CD8-positive, alpha-beta memory T cell (primary cell): ENCODE results near the gene VSIG10L2. TPM values are rescaled to one million over a fixed set of nuclear protein-coding genes. Genes with fewer than 3 reads are reported as not detected.

Experiments
- CTCF ChIA-PET: fragments of 350-600 bp; sonication (Branson Sonifier 250); formaldehyde crosslinking; loops from one replicate; lab custom pipeline; 2021; ENCODE audit warnings: antibody characterized with exemption; lab: Charles Lee
- POLR2A ChIA-PET: fragments of 350-600 bp; sonication (Branson Sonifier 250); formaldehyde crosslinking; loops from one replicate; lab custom pipeline; 2021; ENCODE audit warnings: antibody characterized with exemption; lab: Charles Lee
- DNase-seq, 5 donors: peaks; one replicate each; pipeline versions ENCODE4 v3.0.0 to v3.0.0-alpha.2; 2020 to 2022; ENCODE audit warnings: mixed read lengths in 1 of 5
- H3K27ac ChIP-seq: one replicate; pipeline ENCODE4 v1.7.0; 2013; ENCODE audit warnings: low read depth, mild to moderate bottlenecking, low read length, moderate library complexity
- H3K27me3 ChIP-seq: 2 replicates; pipeline ENCODE4 v1.7.0; 2013; ENCODE audit warnings: low read length, mild to moderate bottlenecking; ENCODE audit not compliant: insufficient read depth, poor library complexity, severe bottlenecking
- H3K36me3 ChIP-seq: 2 replicates; pipeline ENCODE4 v1.7.0; 2013; ENCODE audit warnings: mild to moderate bottlenecking, low read length, moderate library complexity; ENCODE audit not compliant: insufficient read depth
- H3K4me1 ChIP-seq: 2 replicates; pipeline ENCODE4 v1.7.0; 2013; ENCODE audit warnings: mild to moderate bottlenecking, low read length, moderate library complexity; ENCODE audit not compliant: insufficient read depth
- H3K4me3 ChIP-seq: 2 replicates; pipeline ENCODE4 v1.7.0; 2013; ENCODE audit warnings: mild to moderate bottlenecking, low read length
- H3K9me3 ChIP-seq: 2 replicates; pipeline ENCODE4 v1.7.0; 2013; ENCODE audit warnings: mild to moderate bottlenecking, low read length
- H3K27ac Mint-ChIP-seq, 8 donors: one replicate each; pipeline ENCODE4 v1.8.0; 2020 to 2021; ENCODE audit warnings: mixed read lengths in 8 of 8, mild to moderate bottlenecking in 6 of 8, inconsistent platforms in 3 of 8, moderate library complexity in 3 of 8
- H3K27me3 Mint-ChIP-seq, 2 donors: one replicate each; pipeline ENCODE4 v1.8.0; 2020 to 2021; ENCODE audit warnings: mixed read lengths in 2 of 2, mild to moderate bottlenecking in 1 of 2, moderate library complexity in 1 of 2
- H3K36me3 Mint-ChIP-seq, 3 donors: one replicate each; pipeline ENCODE4 v1.8.0; 2020 to 2021; ENCODE audit warnings: mixed read lengths in 3 of 3, inconsistent platforms in 1 of 3, mild to moderate bottlenecking in 1 of 3
- H3K4me1 Mint-ChIP-seq, 3 donors: one replicate each; pipeline ENCODE4 v1.8.0; 2020 to 2021; ENCODE audit warnings: mixed read lengths in 3 of 3, inconsistent platforms in 1 of 3, mild to moderate bottlenecking in 1 of 3
- H3K4me3 Mint-ChIP-seq, 7 donors: one replicate each; pipeline ENCODE4 v1.8.0; 2020 to 2021; ENCODE audit warnings: mixed read lengths in 7 of 7, mild to moderate bottlenecking in 6 of 7, moderate library complexity in 4 of 7, inconsistent platforms in 2 of 7
- H3K9me3 Mint-ChIP-seq, 5 donors: one replicate each; pipeline ENCODE4 v1.8.0; 2020 to 2022; ENCODE audit warnings: mixed read lengths in 5 of 5, mild to moderate bottlenecking in 3 of 5, moderate library complexity in 2 of 5, inconsistent platforms in 1 of 5
- polyA plus RNA-seq: library from polyadenylated mRNA; unstranded; fragments of 300-500 nt; fragmentation: Illumina TruSeq; gene quantifications from one replicate; pipeline ENCODE4 v1.2.3, GENCODE V29; 2021
- total RNA-seq, 2 experiments: library from RNA; stranded (reverse); gene quantifications; one replicate each; pipeline ENCODE4 v1.2.3, GENCODE V29; 2021

Gene VSIG10L2
- total and polyA plus RNA-seq, 3 experiments from 2014 or later = not detected

- H3K27ac Mint-ChIP-seq = no peak overlapping the region
- peaks cover 0 to 5% (median 0%) of the 10 kb centered on the region in 3 donors for H3K4me1 Mint-ChIP-seq
- no peaks in the 10 kb centered on the region for H3K36me3 ChIP-seq
- H3K27me3 Mint-ChIP-seq = peaks cover 13 to 43% of the 10 kb centered on the region in 2 donors
- no peaks in the 10 kb centered on the region for H3K27me3 ChIP-seq
- no peaks in the 10 kb centered on the region for H3K9me3 Mint-ChIP-seq
- no peak overlapping the region for H3K4me3 Mint-ChIP-seq
- H3K4me3 ChIP-seq = no peak overlapping the region
- POLR2A ChIA-PET = no interaction called here
- no peaks in the 10 kb centered on the region for H3K36me3 Mint-ChIP-seq
- H3K9me3 ChIP-seq = no peaks in the 10 kb centered on the region
- CTCF ChIA-PET = no interaction called here
- no peak for DNase-seq
- H3K27ac ChIP-seq = no peak overlapping the region
- H3K4me1 ChIP-seq = no peaks in the 10 kb centered on the region
Observed at GRCh38 chr11:125931668-125932067, 14.2 kb upstream of the VSIG10L2 start.

- Mint-ChIP-seq H3K27me3 (peaks cover 9 to 37% of the 10 kb centered on the region in 2 donors), H3K36me3 (no peaks in the 10 kb centered on the region), H3K4me1 (peaks cover 0 to 5% (median 0%) of the 10 kb centered on the region in 3 donors), H3K9me3 (no peaks in the 10 kb centered on the region), H3K4me3 (no peak overlapping the region), H3K27ac (no peak overlapping the region)
- no peaks in the 10 kb centered on the region for H3K4me1 ChIP-seq
- POLR2A ChIA-PET = no interaction called here
- no peaks in the 10 kb centered on the region for H3K9me3 ChIP-seq
- H3K36me3 ChIP-seq = no peaks in the 10 kb centered on the region
- no peak for DNase-seq
- no peak overlapping the region for H3K27ac ChIP-seq
- H3K27me3 ChIP-seq = no peaks in the 10 kb centered on the region
- no peak overlapping the region for H3K4me3 ChIP-seq
- CTCF ChIA-PET = no interaction called here
Observed at GRCh38 chr11:125932301-125932700, 13.5 kb upstream of the VSIG10L2 start.

- peaks cover 9 to 31% of the 10 kb centered on the region in 2 donors for H3K27me3 Mint-ChIP-seq
- no peaks in the 10 kb centered on the region for H3K27me3 ChIP-seq
- H3K36me3 Mint-ChIP-seq = no peaks in the 10 kb centered on the region
- H3K27ac Mint-ChIP-seq = no peak overlapping the region
- H3K27ac ChIP-seq = no peak overlapping the region
- H3K9me3 ChIP-seq = no peaks in the 10 kb centered on the region
- H3K36me3 ChIP-seq = no peaks in the 10 kb centered on the region
- POLR2A ChIA-PET = no interaction called here
- no peaks in the 10 kb centered on the region for H3K4me1 ChIP-seq
- H3K4me3 ChIP-seq = no peak overlapping the region
- no peak overlapping the region for H3K4me3 Mint-ChIP-seq
- CTCF ChIA-PET = no interaction called here
- H3K9me3 Mint-ChIP-seq = no peaks in the 10 kb centered on the region
- peaks cover 0 to 5% (median under 1%) of the 10 kb centered on the region in 3 donors for H3K4me1 Mint-ChIP-seq
- no peak for DNase-seq
Observed at GRCh38 chr11:125933030-125933813, 12.6 kb upstream of the VSIG10L2 start.

GRCh38 chr11:125934473-125934872 lies 11.4 kb upstream of the VSIG10L2 start:
- H3K4me1 Mint-ChIP-seq = peaks cover 0 to 11% (median 8%) of the 10 kb centered on the region in 3 donors
- peaks cover 4 to 22% of the 10 kb centered on the region in 2 donors for H3K27me3 Mint-ChIP-seq
- Histone ChIP-seq H3K4me1 (no peaks in the 10 kb centered on the region), H3K9me3 (no peaks in the 10 kb centered on the region), H3K27me3 (no peaks in the 10 kb centered on the region), H3K4me3 (no peak overlapping the region), H3K36me3 (no peaks in the 10 kb centered on the region), H3K27ac (no peak overlapping the region)
- no peak overlapping the region for H3K27ac Mint-ChIP-seq
- DNase-seq = no peak
- ChIA-PET POLR2A (no interaction called here), CTCF (no interaction called here)
- no peaks in the 10 kb centered on the region for H3K36me3 Mint-ChIP-seq
- H3K9me3 Mint-ChIP-seq = no peaks in the 10 kb centered on the region
- no peak overlapping the region for H3K4me3 Mint-ChIP-seq

GRCh38 chr11:125935056-125935455 lies 10.8 kb upstream of the VSIG10L2 start:
- CTCF ChIA-PET = no interaction called here
- H3K9me3 ChIP-seq = no peaks in the 10 kb centered on the region

GRCh38 chr11:125935618-125936199 lies 10.1 kb upstream of the VSIG10L2 start:
- Mint-ChIP-seq H3K9me3 (no peaks in the 10 kb centered on the region), H3K4me1 (peaks cover 0 to 11% (median 8%) of the 10 kb centered on the region in 3 donors), H3K27me3 (peaks cover 2 to 16% of the 10 kb centered on the region in 2 donors), H3K36me3 (no peaks in the 10 kb centered on the region), H3K4me3 (no peak overlapping the region), H3K27ac (no peak overlapping the region)
- Histone ChIP-seq H3K27me3 (no peaks in the 10 kb centered on the region), H3K4me1 (no peaks in the 10 kb centered on the region), H3K27ac (no peak overlapping the region), H3K36me3 (no peaks in the 10 kb centered on the region), H3K9me3 (no peaks in the 10 kb centered on the region), H3K4me3 (no peak overlapping the region)
- ChIA-PET POLR2A (no interaction called here), CTCF (no interaction called here)
- DNase-seq = no peak

More at GRCh38 chr11:125935056-125935455, 10.8 kb upstream of the VSIG10L2 start:
- Mint-ChIP-seq H3K4me3 (no peak overlapping the region), H3K9me3 (no peaks in the 10 kb centered on the region), H3K4me1 (peaks cover 0 to 11% (median 8%) of the 10 kb centered on the region in 3 donors), H3K27ac (no peak overlapping the region), H3K36me3 (no peaks in the 10 kb centered on the region), H3K27me3 (peaks cover 2 to 17% of the 10 kb centered on the region in 2 donors)
- H3K27ac ChIP-seq = no peak overlapping the region
- no peak overlapping the region for H3K4me3 ChIP-seq
- no peaks in the 10 kb centered on the region for H3K36me3 ChIP-seq
- H3K27me3 ChIP-seq = no peaks in the 10 kb centered on the region
- DNase-seq = no peak
- POLR2A ChIA-PET = no interaction called here
- no peaks in the 10 kb centered on the region for H3K4me1 ChIP-seq

- Histone ChIP-seq H3K27me3 (no peaks in the 10 kb centered on the region), H3K9me3 (no peaks in the 10 kb centered on the region), H3K36me3 (no peaks in the 10 kb centered on the region), H3K4me3 (no peak overlapping the region), H3K4me1 (no peaks in the 10 kb centered on the region), H3K27ac (no peak overlapping the region)
- ChIA-PET POLR2A (no interaction called here), CTCF (interaction anchor here (0.9 to 1.0 kb wide), 2 partner anchors 18 to 20 kb away, joined by 3 read pairs; no protein-coding TSS in a partner anchor)
- Mint-ChIP-seq H3K9me3 (no peaks in the 10 kb centered on the region), H3K27ac (no peak overlapping the region), H3K4me1 (peaks cover 5 to 17% (median 16%) of the 10 kb centered on the region in 3 donors), H3K4me3 (no peak overlapping the region), H3K27me3 (peaks cover 0 to 3% of the 10 kb centered on the region in 2 donors), H3K36me3 (no peaks in the 10 kb centered on the region)
- DNase-seq = no peak
Observed at GRCh38 chr11:125938418-125938817, 7.4 kb upstream of the VSIG10L2 start.

- Histone ChIP-seq H3K4me3 (no peak overlapping the region), H3K36me3 (no peaks in the 10 kb centered on the region), H3K9me3 (no peaks in the 10 kb centered on the region), H3K27ac (no peak overlapping the region), H3K4me1 (no peaks in the 10 kb centered on the region), H3K27me3 (no peaks in the 10 kb centered on the region)
- H3K36me3 Mint-ChIP-seq = no peaks in the 10 kb centered on the region
- no peaks in the 10 kb centered on the region for H3K27me3 Mint-ChIP-seq
- H3K4me1 Mint-ChIP-seq = peaks cover 5 to 17% (median 16%) of the 10 kb centered on the region in 3 donors
- ChIA-PET POLR2A (no interaction called here), CTCF (interaction anchor here (1.0 kb wide), 1 partner anchor 21 kb away, joined by 3 read pairs; no protein-coding TSS in a partner anchor)
- H3K4me3 Mint-ChIP-seq = no peak overlapping the region
- no peak overlapping the region for H3K27ac Mint-ChIP-seq
- no peak for DNase-seq
- H3K9me3 Mint-ChIP-seq = no peaks in the 10 kb centered on the region
Observed at GRCh38 chr11:125939081-125939521, 6.7 kb upstream of the VSIG10L2 start.
